Liver (tissue), 9 donors: Measurements from ENCODE around the gene HPCAL1. TPM values are rescaled to one million over a fixed set of nuclear protein-coding genes. Genes with fewer than 3 reads are reported as not detected.

ENCODE experiments used
- DNase-seq: peaks from one replicate; pipeline ENCODE4 v3.0.0-alpha.2; 2017; ENCODE audit warnings: low spot score
- H3K27ac ChIP-seq, 2 donors: one replicate each; pipeline ENCODE4 v1.7.0; 2013; ENCODE audit warnings: inconsistent platforms in 2 of 2, low read length in 2 of 2, control low read depth in 1 of 2, low read depth in 1 of 2, mild to moderate bottlenecking in 1 of 2
- H3K27me3 ChIP-seq, 4 donors: one replicate each; pipeline versions ENCODE4 v1.6.1 to v1.7.0; 2013; ENCODE audit warnings: low read length in 3 of 4, inconsistent platforms in 1 of 4, mild to moderate bottlenecking in 1 of 4, moderate library complexity in 1 of 4; ENCODE audit not compliant: control insufficient read depth in 4 of 4, insufficient read depth in 4 of 4
- H3K36me3 ChIP-seq, 4 donors: one replicate each; pipeline versions ENCODE4 v1.6.1 to v1.7.0; 2013; ENCODE audit warnings: low read length in 3 of 4, mild to moderate bottlenecking in 3 of 4, low read depth in 1 of 4, moderate library complexity in 1 of 4; ENCODE audit not compliant: control insufficient read depth in 4 of 4, insufficient read depth in 3 of 4
- H3K4me1 ChIP-seq, 4 donors: one replicate each; pipeline versions ENCODE4 v1.6.1 to v1.7.0; 2013; ENCODE audit warnings: low read length in 3 of 4, mild to moderate bottlenecking in 3 of 4, moderate library complexity in 1 of 4; ENCODE audit not compliant: control insufficient read depth in 4 of 4, insufficient read depth in 4 of 4
- H3K4me3 ChIP-seq, 3 donors: one replicate each; pipeline versions ENCODE4 v1.6.1 to v1.7.0; 2013; ENCODE audit warnings: low read length in 3 of 3, control low read depth in 1 of 3, low read depth in 1 of 3, mild to moderate bottlenecking in 1 of 3
- H3K9ac ChIP-seq, 2 donors: one replicate each; pipeline ENCODE4 v1.7.0; 2013; ENCODE audit warnings: low read length in 2 of 2, mild to moderate bottlenecking in 2 of 2, moderate library complexity in 2 of 2, control low read depth in 1 of 2, low read depth in 1 of 2
- H3K9me3 ChIP-seq, 4 donors: one replicate each; pipeline versions ENCODE4 v1.6.1 to v1.7.0; 2013; ENCODE audit warnings: low read length in 3 of 4; ENCODE audit not compliant: control insufficient read depth in 4 of 4
- EGR1 ChIP-seq, 2 donors: IDR thresholded peaks; 2 replicates each; pipeline ENCODE4 v1.6.1; 2016 to 2018; ENCODE audit warnings: antibody characterized with exemption in 2 of 2, low read depth in 2 of 2
- FOXA2 ChIP-seq: IDR thresholded peaks from 2 replicates; pipeline ENCODE4 v1.6.1; 2016; ENCODE audit warnings: antibody characterized with exemption
- GABPA ChIP-seq, 2 donors: IDR thresholded peaks in 1 of 2; conservative IDR thresholded peaks in 1 of 2; 2 replicates each; pipeline ENCODE4 v1.6.1; 2016; ENCODE audit warnings: antibody characterized with exemption in 2 of 2, mild to moderate bottlenecking in 1 of 2, moderate library complexity in 1 of 2
- JUND ChIP-seq, 2 donors: IDR thresholded peaks; 2 replicates each; pipeline ENCODE4 v1.6.1; 2016; ENCODE audit warnings: antibody characterized with exemption in 2 of 2
- RAD21 ChIP-seq, 2 donors: IDR thresholded peaks; 2 replicates each; pipeline ENCODE4 v1.6.1; 2016; ENCODE audit warnings: antibody characterized with exemption in 2 of 2, mild to moderate bottlenecking in 2 of 2
- SP1 ChIP-seq: IDR thresholded peaks from 2 replicates; pipeline ENCODE4 v1.6.1; 2018; ENCODE audit warnings: antibody characterized with exemption, mild to moderate bottlenecking
- TAF1 ChIP-seq: conservative IDR thresholded peaks from 2 replicates; pipeline ENCODE4 v1.6.1; 2016; ENCODE audit warnings: antibody characterized with exemption, mild to moderate bottlenecking
- WGBS: extraction: QIAGEN DNeasy Blood & Tissue Kit; methylation state at CpG from one replicate; pipeline ENCODE4 v1.1.7; 2013; 5-methylcytosine and 5-hydroxymethylcytosine counted together
- polyA plus RNA-seq, 2 donors: library from polyadenylated mRNA; stranded (reverse) in 1 of 2; unstranded in 1 of 2; fragments of 200-250 nt in 1 of 2; fragments of >200 nt in 1 of 2; fragmentation: Nextera tagmentation in 1 of 2; extraction: Ambion mirVana in 1 of 2; gene quantifications; one replicate each; pipeline versions ENCODE4 v1.2.1 to v1.2.3, GENCODE V29; 2013 to 2015
- total RNA-seq, 2 donors: library from RNA; depleted of rRNA; stranded (reverse); fragments of >200 nt; gene quantifications; one replicate each; pipeline ENCODE4 v1.2.3, GENCODE V29; 2014
- TF ChIP-seq, protein P1 (sequence below): IDR thresholded peaks from 2 replicates; pipeline ENCODE4 v1.6.1; 2016; ENCODE audit warnings: antibody characterized with exemption
- donor health status: healthy.
- donor health status: healthy.
- donor health status: healthy.
- donor health status: healthy.
- donor health status: healthy.

The HPCAL1 gene
- total and polyA plus RNA-seq, 4 donors = 17.3 to 27.9 (median 22.9) TPM

DNA sequence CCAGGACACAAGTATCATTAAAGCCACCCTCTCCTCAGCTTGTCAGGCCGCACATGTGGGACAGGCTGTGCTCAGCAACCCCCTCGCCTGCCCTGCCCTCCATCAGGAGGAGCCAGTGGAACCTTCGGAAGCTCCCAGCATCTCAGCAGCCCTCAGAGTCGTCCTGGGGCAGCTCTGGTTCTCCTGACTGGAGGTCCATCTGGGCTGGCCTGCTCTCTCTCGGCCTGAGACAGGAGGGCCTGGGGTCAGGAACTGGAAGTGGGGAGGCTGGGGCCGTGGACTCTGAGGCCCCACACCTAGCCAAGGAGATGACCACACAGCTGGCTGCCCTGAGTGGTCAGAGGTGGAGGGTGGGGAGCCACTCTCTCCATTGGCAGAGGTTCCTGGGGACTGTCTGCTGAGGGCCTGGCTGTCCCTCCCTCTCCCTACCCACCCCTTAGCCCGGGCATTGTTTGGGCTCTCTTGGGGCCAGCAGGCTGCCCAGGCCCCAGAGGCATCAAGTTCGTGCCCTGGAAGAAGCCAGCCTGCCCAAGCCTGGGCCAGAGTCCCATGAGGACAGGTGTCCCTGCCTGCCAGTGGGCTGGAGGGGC is 122.3 kb downstream of the HPCAL1 start:
- Histone ChIP-seq H3K9me3 (no peaks in the 10 kb centered on the region), H3K4me1 (peaks cover 0 to 3% (median 0%) of the 10 kb centered on the region in 4 donors), H3K9ac (no peak overlapping the region), H3K36me3 (peaks cover 11 to 61% (median 28%) of the 10 kb centered on the region in 4 donors), H3K4me3 (no peak overlapping the region), H3K27ac (no peak overlapping the region), H3K27me3 (no peaks in the 10 kb centered on the region)
- WGBS = 94% methylated on average over 8 of the region's 8 CpGs
- DNase-seq = no peak
- no peak for TF ChIP-seq FOXA2

DNA sequence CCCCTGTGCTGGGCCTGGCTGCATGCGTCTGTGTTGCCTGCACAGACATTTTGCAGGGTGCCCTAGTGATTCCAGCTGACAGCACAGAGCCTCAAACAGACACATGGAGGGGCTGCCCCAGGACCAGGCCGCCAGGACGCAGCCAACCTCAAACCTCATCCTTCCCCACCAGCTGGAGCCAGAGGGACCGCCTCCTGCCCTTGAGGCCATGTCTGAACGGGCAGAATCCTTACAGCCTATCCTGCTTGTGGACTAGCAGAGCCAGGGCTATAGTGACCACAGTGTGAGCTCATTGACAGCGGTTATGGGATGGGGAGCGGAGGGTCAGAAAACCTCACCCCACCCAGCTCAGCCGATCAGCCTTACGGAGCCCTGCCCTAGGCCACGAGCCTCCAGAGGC is 123.0 kb downstream of the HPCAL1 start:
- TF ChIP-seq SP1 = no peak
- Histone ChIP-seq H3K4me1 (peaks cover 0 to 3% (median 0%) of the 10 kb centered on the region in 4 donors), H3K9me3 (no peaks in the 10 kb centered on the region), H3K4me3 (no peak overlapping the region), H3K27me3 (no peaks in the 10 kb centered on the region), H3K9ac (no peak overlapping the region), H3K27ac (no peak overlapping the region), H3K36me3 (peaks cover 11 to 56% (median 26%) of the 10 kb centered on the region in 4 donors)
- DNase-seq = no peak
- WGBS = 82% methylated on average over 10 of the region's 10 CpGs

DNA sequence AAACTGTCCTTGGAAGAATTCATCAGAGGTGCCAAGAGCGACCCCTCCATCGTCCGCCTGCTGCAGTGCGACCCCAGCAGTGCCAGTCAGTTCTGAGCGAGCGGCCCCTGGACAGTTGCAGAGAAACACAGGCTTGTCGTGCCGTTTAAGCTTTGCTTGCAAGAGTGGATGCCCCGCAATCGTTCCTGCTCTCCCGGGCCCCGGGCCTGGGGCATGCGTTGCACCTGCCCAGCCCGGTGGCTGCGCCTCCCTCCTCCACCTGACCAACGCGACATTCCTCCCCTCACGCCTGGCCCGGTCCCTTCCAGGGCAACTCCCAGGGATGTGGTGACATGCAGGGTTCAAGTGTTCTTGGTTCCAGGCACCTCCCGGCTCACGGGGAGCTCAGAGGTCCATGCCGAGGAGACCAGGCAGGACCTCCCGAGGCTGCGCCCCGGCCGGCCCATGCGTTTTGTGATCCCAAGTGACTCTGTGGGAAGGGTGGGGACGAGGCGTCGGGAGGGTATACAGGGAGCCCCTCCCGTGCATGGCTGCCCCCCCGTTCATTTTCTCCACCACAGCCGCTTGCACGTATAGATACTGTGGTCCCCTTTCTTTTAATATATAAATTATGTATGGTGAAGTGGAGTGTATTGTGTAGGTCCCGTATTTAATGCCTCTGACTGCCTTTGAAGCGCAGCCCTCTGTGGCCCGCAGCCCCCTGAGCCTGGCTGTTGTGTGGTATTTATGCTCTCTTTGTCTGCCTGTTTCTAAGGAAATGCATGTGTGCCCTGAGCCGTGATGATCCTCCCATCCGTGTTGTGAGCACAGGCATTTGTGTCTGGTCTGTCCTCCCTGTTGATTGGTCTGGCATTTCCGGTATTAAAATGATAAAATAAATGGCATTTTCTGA is 124.3 kb downstream of the HPCAL1 start:
- Histone ChIP-seq H3K4me3 (no peak overlapping the region), H3K4me1 (peaks cover 0 to 3% (median 0%) of the 10 kb centered on the region in 4 donors), H3K9ac (no peak overlapping the region), H3K27me3 (no peaks in the 10 kb centered on the region), H3K36me3 (peaks cover 11 to 47% (median 18%) of the 10 kb centered on the region in 4 donors), H3K27ac (no peak overlapping the region), H3K9me3 (no peaks in the 10 kb centered on the region)
- no peak for DNase-seq
- 95% methylated on average over 40 of the region's 40 CpGs for WGBS
- no peak for TF ChIP-seq FOXA2
- no peak for TF ChIP-seq EGR1 (IDR thresholded peaks at IDR 0.05; ENCODE audit: low read depth in 2 of 2)
- TF ChIP-seq JUND (IDR thresholded peaks at IDR 0.05) = no peak
- TF ChIP-seq TAF1 = no peak
- TF ChIP-seq GABPA (IDR thresholded peaks at IDR 0.05 in 1 of 2, conservative IDR thresholded peaks at IDR 0.05 in 1 of 2) = no peak
- TF ChIP-seq, protein P1, sequence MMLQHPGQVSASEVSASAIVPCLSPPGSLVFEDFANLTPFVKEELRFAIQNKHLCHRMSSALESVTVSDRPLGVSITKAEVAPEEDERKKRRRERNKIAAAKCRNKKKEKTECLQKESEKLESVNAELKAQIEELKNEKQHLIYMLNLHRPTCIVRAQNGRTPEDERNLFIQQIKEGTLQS = no peak

DNA sequence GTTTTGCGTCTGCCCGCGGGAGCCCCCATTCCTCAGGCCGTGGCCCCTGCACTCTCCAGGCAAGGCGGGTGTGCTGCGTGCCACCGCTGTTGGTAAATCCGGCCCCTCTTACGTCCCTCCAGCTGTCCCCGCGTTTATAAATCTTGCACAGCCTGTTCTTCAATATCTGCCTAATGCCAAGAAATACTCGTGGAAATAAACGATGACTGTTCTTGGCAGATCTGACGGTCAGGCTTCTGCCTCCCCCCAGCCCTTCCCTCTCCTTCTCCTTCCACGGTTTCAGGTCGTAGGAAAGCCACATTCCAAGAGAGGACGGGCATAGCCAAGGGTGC is 124.9 kb downstream of the HPCAL1 start:
- Histone ChIP-seq H3K9me3 (no peaks in the 10 kb centered on the region), H3K4me3 (no peak overlapping the region), H3K9ac (no peak overlapping the region), H3K27me3 (no peaks in the 10 kb centered on the region), H3K27ac (no peak overlapping the region), H3K36me3 (peaks cover 11 to 41% (median 14%) of the 10 kb centered on the region in 4 donors), H3K4me1 (peaks cover 0 to 3% (median 0%) of the 10 kb centered on the region in 4 donors)
- TF ChIP-seq RAD21 (IDR thresholded peaks at IDR 0.05) = no peak
- TF ChIP-seq, protein P1 = no peak
- 85% methylated on average over 17 of the region's 17 CpGs for WGBS
- DNase-seq = no peak
